Measurements from ENCODE around the gene ATP8B4.

DNA sequence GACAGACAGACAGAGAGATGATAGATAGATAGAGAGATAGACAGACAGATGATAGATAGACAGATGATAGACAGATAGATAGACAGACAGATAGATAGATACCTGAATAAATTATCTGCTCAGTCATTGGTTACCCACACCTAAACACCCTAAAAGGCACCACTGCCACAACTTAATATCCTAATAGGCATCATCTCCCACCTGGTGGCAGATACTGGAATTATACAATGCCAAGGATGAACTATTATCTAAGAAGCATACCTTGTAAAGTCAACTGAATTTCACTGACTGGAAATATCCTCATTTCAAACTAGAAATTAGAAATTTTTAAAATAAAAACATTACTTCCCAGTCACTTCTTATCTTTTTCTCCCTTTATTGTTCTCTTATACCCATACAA is 19.4 kb upstream of the ATP8B4 start:
- no peak for TF ChIP-seq POLR2AphosphoS5 (IDR thresholded peaks at IDR 0.05; ENCODE audit: borderline replicate concordance, low read depth, low read length)
- TF ChIP-seq EZH2 (IDR thresholded peaks at IDR 0.05), result no peak
- TF ChIP-seq FOXP2 (optimal IDR thresholded peaks at IDR 0.05; ENCODE audit: control extremely low read depth, extremely low read length, insufficient read depth), result no peak
